Daoy (cell line): ENCODE measurements around the gene SYVN1. TPM values are rescaled to one million over a fixed set of nuclear protein-coding genes. Genes with fewer than 3 reads are reported as not detected.

Experiments
- DNase-seq: peaks from one replicate; pipeline ENCODE4 v3.0.0-alpha.2; 2015; ENCODE audit warnings: low read depth
- total RNA-seq: library from RNA; depleted of rRNA; stranded (reverse); fragments of >200 nt; shearing (Covaris generic); gene quantifications from 2 replicates; pipeline ENCODE4 v1.2.3, GENCODE V29; 2014; rRNA removed

SYVN1 gene
- total RNA-seq, 1 experiment from 2014 or later = 11.5 TPM

- no peak for DNase-seq
These were observed 46.5 kb downstream of the SYVN1 start for GRCh38 chr11:65087827-65088226.

DNA sequence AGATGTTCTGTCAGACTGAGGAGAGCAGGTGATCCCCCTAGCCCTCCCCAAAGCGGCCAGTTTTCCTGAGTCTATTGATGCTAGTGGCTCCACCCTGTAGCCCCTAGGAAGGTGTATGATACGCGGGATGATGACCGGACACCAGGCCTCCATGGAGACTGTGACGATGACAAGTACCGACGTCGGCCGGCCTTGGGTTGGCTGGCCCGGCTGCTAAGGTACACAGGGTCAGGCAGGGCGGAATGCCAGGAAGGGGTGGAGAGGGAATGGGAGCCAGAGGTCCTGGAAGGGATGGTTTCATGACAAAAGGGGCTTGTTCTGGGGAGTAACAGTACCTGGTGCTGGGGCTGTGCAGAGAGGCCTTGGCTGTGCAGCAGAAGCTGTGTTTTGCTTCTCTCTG, 47.1 kb downstream of the SYVN1 start:
- DNase-seq = no peak

DNA sequence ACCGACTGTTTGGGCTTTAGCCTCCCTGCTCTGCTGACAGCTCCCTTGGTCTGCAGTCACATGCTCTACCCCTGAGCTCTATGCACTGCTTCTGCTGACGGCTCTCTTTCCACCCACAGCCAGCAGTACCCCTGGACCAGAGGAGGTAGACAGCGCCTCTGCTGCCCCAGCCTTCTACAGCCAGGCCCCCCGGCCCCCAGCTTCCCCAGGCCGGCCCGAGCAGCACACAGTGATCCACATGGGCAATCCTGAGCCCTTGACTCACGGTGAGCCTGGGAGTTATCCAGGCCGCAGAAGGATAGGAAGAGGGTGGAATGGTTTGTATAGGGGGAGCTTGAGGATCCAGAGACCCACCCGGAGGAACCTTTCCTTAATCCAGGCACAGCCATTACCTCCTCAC, 47.5 kb downstream of the SYVN1 start:
- DNase-seq = no peak

DNA sequence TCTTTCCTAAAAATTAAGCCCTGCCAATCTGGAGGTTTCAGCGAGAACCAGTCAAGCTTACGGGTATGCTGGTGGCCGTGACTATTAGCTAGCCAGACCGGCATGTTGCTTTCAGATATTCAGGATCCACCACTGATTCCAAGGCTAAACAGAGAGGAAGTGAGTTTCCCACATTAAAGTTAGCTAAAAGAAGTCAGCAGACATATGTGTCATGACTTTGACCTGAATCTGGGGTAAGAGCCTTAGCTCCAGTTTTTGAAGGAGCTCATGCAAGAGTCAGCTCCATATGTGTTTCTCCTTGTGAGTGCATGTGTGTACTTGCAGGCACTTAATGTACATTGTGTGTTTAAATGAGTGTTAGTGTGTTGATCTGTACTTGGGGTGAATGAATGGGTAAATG, 48.9 kb downstream of the SYVN1 start:
- DNase-seq = no peak

- no peak for DNase-seq
These were observed 49.5 kb downstream of the SYVN1 start for GRCh38 chr11:65084598-65085375.

GRCh38 chr11:65083834-65084597, 50.3 kb downstream of the SYVN1 start, which contains the start of the genes CDCA5 and ZFPL1:
TSS of gene CDCA5 (minus strand) at chr11:65084040. CDS start at chr11:65083978, 62 bp downstream.
TSS of gene ZFPL1 (plus strand) at chr11:65084222. CDS start at chr11:65084699, 477 bp downstream.
- DNase-seq = peak; percentile 97

DNA sequence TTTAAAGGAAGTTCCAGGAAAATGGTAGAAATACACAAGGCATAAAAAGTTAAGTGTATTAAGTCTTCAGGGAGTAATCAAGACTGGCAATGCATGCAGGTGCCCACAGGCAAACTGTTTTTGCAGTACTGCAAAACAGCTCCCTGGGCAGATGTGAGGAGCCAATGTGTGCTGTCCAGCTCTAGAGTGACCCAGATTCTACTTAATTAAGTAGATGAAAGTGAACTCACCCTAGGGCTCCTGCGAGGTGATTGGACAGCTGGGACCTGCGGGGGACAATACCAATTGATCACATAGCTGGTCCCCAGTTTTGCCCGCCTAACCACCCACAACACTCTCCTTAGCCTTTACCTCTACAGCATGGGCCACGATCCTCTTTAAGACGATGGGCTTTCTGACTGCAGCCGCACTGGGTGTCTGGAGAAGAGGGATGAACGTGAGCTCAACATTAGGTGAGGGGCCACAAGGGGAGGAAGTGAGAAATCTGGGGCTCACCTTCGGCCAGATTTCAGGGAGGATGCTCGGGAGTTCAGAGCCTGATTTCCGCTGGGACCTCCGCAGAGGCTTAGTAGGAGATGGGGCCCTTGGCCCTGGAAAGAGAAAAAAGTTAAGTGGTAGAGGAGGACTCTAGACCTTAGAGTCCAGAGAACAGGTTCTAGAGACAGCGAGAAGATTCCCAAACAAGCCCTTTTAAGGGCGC, 51.0 kb downstream of the SYVN1 start:
- DNase-seq = no peak

GRCh38 chr11:65078786-65079342, 55.5 kb downstream of the SYVN1 start:
- no peak for DNase-seq

- DNase-seq = peak; percentile 34
These were observed 56.2 kb downstream of the SYVN1 start for GRCh38 chr11:65078151-65078550.

GRCh38 chr11:65077451-65077850, 56.9 kb downstream of the SYVN1 start:
- DNase-seq = no peak

Other genes starting within 250 kb of the SYVN1 start
- gene ATG2A, start 217.3 kb downstream of the SYVN1 start, total RNA-seq = 8.2 and 11.1 TPM in 2 replicates
- 7.8 and 8.5 TPM in 2 replicates for gene PPP2R5B, start 209.8 kb downstream of the SYVN1 start, total RNA-seq
- not detected in 2 replicates for gene GPHA2, start 198.6 kb downstream of the SYVN1 start, total RNA-seq
- not detected in 2 replicates for gene MAJIN, start 162.4 kb downstream of the SYVN1 start, total RNA-seq
- 0.51 TPM in 1 of 2 replicates, not detected in the other for gene BATF2, start 137.5 kb downstream of the SYVN1 start, total RNA-seq
- gene ARL2, start 120.4 kb downstream of the SYVN1 start, total RNA-seq = 83.4 and 194 TPM in 2 replicates
- 15.8 and 17.9 TPM in 2 replicates for gene SNX15, start 107.1 kb downstream of the SYVN1 start, total RNA-seq
- gene SAC3D1, start 93.3 kb downstream of the SYVN1 start, total RNA-seq = 10.8 and 17.0 TPM in 2 replicates
- not detected in 2 replicates for gene NAALADL1, start 76.0 kb downstream of the SYVN1 start, total RNA-seq
- 75.2 and 77.1 TPM in 2 replicates for gene CDCA5, start 50.5 kb downstream of the SYVN1 start, total RNA-seq
- 36.6 and 52.9 TPM in 2 replicates for gene ZFPL1, start 50.3 kb downstream of the SYVN1 start, total RNA-seq
- 333 and 361 TPM in 2 replicates for gene VPS51, start 38.3 kb downstream of the SYVN1 start, total RNA-seq
- 3.2 and 4.0 TPM in 2 replicates for gene TM7SF2, start 22.6 kb downstream of the SYVN1 start, total RNA-seq
- 18.2 and 36.9 TPM in 2 replicates for gene ZNHIT2, start 16.8 kb downstream of the SYVN1 start, total RNA-seq
- 578 and 654 TPM in 2 replicates for gene FAU, start 12.4 kb downstream of the SYVN1 start, total RNA-seq
- gene MRPL49, start 12.2 kb downstream of the SYVN1 start, total RNA-seq = 63.2 and 68.2 TPM in 2 replicates
- not detected in 2 replicates for gene SPDYC, start 35.7 kb upstream of the SYVN1 start, total RNA-seq
- 30.1 and 30.7 TPM in 2 replicates for gene CAPN1, start 47.4 kb upstream of the SYVN1 start, total RNA-seq
- gene POLA2, start 127.4 kb upstream of the SYVN1 start, total RNA-seq = 26.5 and 31.2 TPM in 2 replicates
- 2.8 and 2.9 TPM in 2 replicates for gene CDC42EP2, start 180.3 kb upstream of the SYVN1 start, total RNA-seq
- 47.7 and 47.8 TPM in 2 replicates for gene DPF2, start 199.3 kb upstream of the SYVN1 start, total RNA-seq
- 0.34 and 0.42 TPM in 2 replicates for gene TIGD3, start 220.2 kb upstream of the SYVN1 start, total RNA-seq
- 0.23 TPM in 1 of 2 replicates, not detected in the other for gene SLC25A45, start 248.1 kb upstream of the SYVN1 start, total RNA-seq